WTC11 (cell line): Measurements from ENCODE around the gene GALNT2.

Source experiments
- TCF7 ChIP-seq: sonication (generic); formaldehyde crosslinking; IDR thresholded peaks from 2 replicates; pipeline ENCODE4 v1.8.0; 2022; ENCODE audit warnings: mild to moderate bottlenecking, low read depth, missing genetic modification reagents, moderate library complexity
- TF ChIP-seq, protein P1 (sequence below): fragments of 200-600 bp; IDR thresholded peaks from 2 replicates; pipeline ENCODE4 v1.8.0; 2022; ENCODE audit warnings: antibody characterized with exemption
- TF ChIP-seq, protein P2 (sequence below): sonication (generic); formaldehyde crosslinking; IDR thresholded peaks from 2 replicates; pipeline ENCODE4 v1.8.1; 2022; ENCODE audit warnings: missing genetic modification reagents, borderline replicate concordance

- TF ChIP-seq, protein P1, sequence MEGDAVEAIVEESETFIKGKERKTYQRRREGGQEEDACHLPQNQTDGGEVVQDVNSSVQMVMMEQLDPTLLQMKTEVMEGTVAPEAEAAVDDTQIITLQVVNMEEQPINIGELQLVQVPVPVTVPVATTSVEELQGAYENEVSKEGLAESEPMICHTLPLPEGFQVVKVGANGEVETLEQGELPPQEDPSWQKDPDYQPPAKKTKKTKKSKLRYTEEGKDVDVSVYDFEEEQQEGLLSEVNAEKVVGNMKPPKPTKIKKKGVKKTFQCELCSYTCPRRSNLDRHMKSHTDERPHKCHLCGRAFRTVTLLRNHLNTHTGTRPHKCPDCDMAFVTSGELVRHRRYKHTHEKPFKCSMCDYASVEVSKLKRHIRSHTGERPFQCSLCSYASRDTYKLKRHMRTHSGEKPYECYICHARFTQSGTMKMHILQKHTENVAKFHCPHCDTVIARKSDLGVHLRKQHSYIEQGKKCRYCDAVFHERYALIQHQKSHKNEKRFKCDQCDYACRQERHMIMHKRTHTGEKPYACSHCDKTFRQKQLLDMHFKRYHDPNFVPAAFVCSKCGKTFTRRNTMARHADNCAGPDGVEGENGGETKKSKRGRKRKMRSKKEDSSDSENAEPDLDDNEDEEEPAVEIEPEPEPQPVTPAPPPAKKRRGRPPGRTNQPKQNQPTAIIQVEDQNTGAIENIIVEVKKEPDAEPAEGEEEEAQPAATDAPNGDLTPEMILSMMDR = no peak
- no peak for TF ChIP-seq TCF7
- TF ChIP-seq, protein P2, sequence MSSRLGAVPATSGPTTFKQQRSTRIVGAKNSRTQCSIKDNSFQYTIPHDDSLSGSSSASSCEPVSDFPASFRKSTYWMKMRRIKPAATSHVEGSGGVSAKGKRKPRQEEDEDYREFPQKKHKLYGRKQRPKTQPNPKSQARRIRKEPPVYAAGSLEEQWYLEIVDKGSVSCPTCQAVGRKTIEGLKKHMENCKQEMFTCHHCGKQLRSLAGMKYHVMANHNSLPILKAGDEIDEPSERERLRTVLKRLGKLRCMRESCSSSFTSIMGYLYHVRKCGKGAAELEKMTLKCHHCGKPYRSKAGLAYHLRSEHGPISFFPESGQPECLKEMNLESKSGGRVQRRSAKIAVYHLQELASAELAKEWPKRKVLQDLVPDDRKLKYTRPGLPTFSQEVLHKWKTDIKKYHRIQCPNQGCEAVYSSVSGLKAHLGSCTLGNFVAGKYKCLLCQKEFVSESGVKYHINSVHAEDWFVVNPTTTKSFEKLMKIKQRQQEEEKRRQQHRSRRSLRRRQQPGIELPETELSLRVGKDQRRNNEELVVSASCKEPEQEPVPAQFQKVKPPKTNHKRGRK (CRISPR knock-in tag) = no peak
Measured at GRCh38 chr1:230255116-230255515, 188.1 kb downstream of the GALNT2 start.
